K562 (cell line): ENCODE results near the gene AP1S3. TPM values are rescaled to one million over a fixed set of nuclear protein-coding genes. Genes with fewer than 3 reads are reported as not detected.

Experiments
- ATAC-seq: fragments of 200-7000 bp; cut with Tn5 transposase; 3 replicates; pipeline ENCODE4 v1.9.1; 2020; ENCODE audit warnings: moderate library complexity
- BruUV-seq: library from RNA; stranded (reverse); fragments of 400-500 nt; replicated peaks from 2 replicates; lab custom pipeline; 2021; lab: Mats Ljungman, UMichigan
- CTCF ChIA-PET: fragments of 300-600 bp; formaldehyde crosslinking; extraction: SDS; loops from one replicate; lab custom pipeline; 2021; ENCODE audit warnings: low intra/inter-chr PET ratio; lab: Yijun Ruan, JAX
- POLR2A ChIA-PET: fragments of 300-600, 350-650 bp; sonication (Branson Sonifier 250); formaldehyde crosslinking; extraction: SDS; loops from one replicate; lab custom pipeline; 2021; ENCODE audit warnings: antibody characterized with exemption, inconsistent platforms; lab: Yijun Ruan, JAX
- DNase-seq, 4 experiments: peaks; one replicate each; pipeline versions ENCODE4 v3.0.0 to v3.0.0-alpha.2; 2011 to 2018; ENCODE audit warnings: low spot score in 3 of 4, mixed read lengths in 3 of 4; ENCODE audit errors: extremely low read depth in 1 of 4
- FAIRE-seq: peaks from 2 replicates; lab custom pipeline; 2011; peaks lifted over from hg19 to GRCh38; lab: Jason Lieb, UNC
- H2AFZ ChIP-seq: 2 replicates; pipeline ENCODE4 v1.6.0; 2011; ENCODE audit warnings: low read depth, low read length, control low read depth, inconsistent platforms
- H3K27ac ChIP-seq: fragments of 200-600 bp; 3 replicates; pipeline ENCODE4 v1.8.0; 2011; ENCODE audit warnings: low read depth, mild to moderate bottlenecking, control low read depth, inconsistent platforms, low read length, moderate library complexity, mixed read lengths; ENCODE audit errors: extremely low read depth
- H3K27me3 ChIP-seq, 2 experiments: fragments of 300-600 bp in 1 of 2; 2 replicates in 1 of 2; 3 replicates in 1 of 2; pipeline versions ENCODE4 v1.6.0 to v1.8.0; 2011; ENCODE audit warnings: inconsistent platforms in 2 of 2, low read length in 2 of 2, mild to moderate bottlenecking in 1 of 2, mixed read lengths in 1 of 2, moderate library complexity in 1 of 2; ENCODE audit not compliant: control insufficient read depth in 2 of 2, insufficient read depth in 2 of 2
- H3K36me3 ChIP-seq: fragments of 300-600 bp; 3 replicates; pipeline ENCODE4 v1.8.0; 2011; ENCODE audit warnings: mild to moderate bottlenecking, low read length, inconsistent platforms; ENCODE audit not compliant: control insufficient read depth, insufficient read depth
- H3K4me1 ChIP-seq, 2 experiments: fragments of 200-600 bp in 1 of 2; replicated peaks in 1 of 2; 2 replicates in 1 of 2; 3 replicates in 1 of 2; pipeline versions ENCODE4 v1.5.1 to v1.8.0; 2011; ENCODE audit warnings: inconsistent platforms in 2 of 2, low read length in 2 of 2, mild to moderate bottlenecking in 1 of 2, mixed read lengths in 1 of 2, moderate library complexity in 1 of 2; ENCODE audit not compliant: control insufficient read depth in 2 of 2, insufficient read depth in 2 of 2
- H3K4me2 ChIP-seq: 2 replicates; pipeline ENCODE4 v1.6.1; 2011; ENCODE audit warnings: low read length, control low read depth, inconsistent platforms, mixed read lengths; ENCODE audit not compliant: insufficient read depth
- H3K4me3 ChIP-seq: fragments of 200-600 bp; sonication (generic), shearing (Covaris generic); 2 replicates; pipeline ENCODE4 v1.5.1; 2016; ENCODE audit warnings: control low read depth, inconsistent platforms
- H3K79me2 ChIP-seq: fragments of 200-600 bp; 3 replicates; pipeline ENCODE4 v1.8.0; 2011; ENCODE audit warnings: low read length, inconsistent platforms; ENCODE audit not compliant: control insufficient read depth, insufficient read depth
- H3K9ac ChIP-seq, 2 experiments: 2 replicates each; pipeline versions ENCODE4 v1.6.0 to v1.6.1; 2011; ENCODE audit warnings: low read depth in 2 of 2, low read length in 2 of 2, control low read depth in 1 of 2, inconsistent platforms in 1 of 2, mild to moderate bottlenecking in 1 of 2, mixed read lengths in 1 of 2; ENCODE audit not compliant: insufficient read depth in 1 of 2
- H3K9me1 ChIP-seq: one replicate; pipeline ENCODE4 v1.6.0; 2011; ENCODE audit warnings: inconsistent platforms, mild to moderate bottlenecking, low read length, moderate library complexity; ENCODE audit not compliant: control insufficient read depth, insufficient read depth
- H3K9me3 ChIP-seq: replicated peaks from 2 replicates; pipeline ENCODE4 v1.5.1; 2011; ENCODE audit warnings: low read depth, low read length, inconsistent platforms; ENCODE audit not compliant: control insufficient read depth, insufficient read depth
- H4K20me1 ChIP-seq: replicated peaks from 2 replicates; pipeline ENCODE4 v1.6.1; 2011; ENCODE audit warnings: low read length, inconsistent platforms, mixed read lengths; ENCODE audit not compliant: control insufficient read depth, insufficient read depth
- HNRNPK ChIP-seq: fragments of 200-400 bp; formaldehyde crosslinking; IDR thresholded peaks from one replicate; pipeline ENCODE4 v1.6.1; 2018; ENCODE audit warnings: mild to moderate bottlenecking, low read depth, low read length; ENCODE audit not compliant: poor library complexity, severe bottlenecking
- MEF2D ChIP-seq: conservative IDR thresholded peaks from 2 replicates; pipeline ENCODE4 v1.6.1; 2016; ENCODE audit warnings: low read depth, missing genetic modification characterization, missing compliant biosample characterization
- NCOR1 ChIP-seq: fragments of 450-650 bp; IDR thresholded peaks from 2 replicates; pipeline ENCODE4 v1.6.1; 2016; ENCODE audit warnings: mild to moderate bottlenecking, moderate library complexity
- SMAD1 ChIP-seq: fragments of 150-350 bp; IDR thresholded peaks from 2 replicates; pipeline ENCODE4 v1.6.1; 2014; ENCODE audit warnings: low read length, low read depth; ENCODE audit not compliant: partially characterized antibody
- SMARCA5 ChIP-seq: fragments of 450-650 bp; IDR thresholded peaks from 2 replicates; pipeline ENCODE4 v1.6.1; 2016
- THRAP3 ChIP-seq: fragments of 450-650 bp; IDR thresholded peaks from 2 replicates; pipeline ENCODE4 v1.6.1; 2016; ENCODE audit warnings: mild to moderate bottlenecking, inconsistent platforms, borderline replicate concordance
- ZNF551 ChIP-seq: fragments of 250-450 bp; sonication (Bioruptor Pico); IDR thresholded peaks from 2 replicates; pipeline ENCODE4 v1.5.0; 2021; ENCODE audit warnings: mild to moderate bottlenecking, moderate library complexity
- WGBS: fragments of 100-300 bp; shearing (Covaris generic); methylation state at CpG from one replicate; pipeline ENCODE4 v1.1.6; 2016; ENCODE audit warnings: low coverage, mixed read lengths; ENCODE audit not compliant: insufficient coverage; ENCODE audit errors: missing lambda C conversion rate; 5-methylcytosine and 5-hydroxymethylcytosine counted together
- in situ Hi-C: fragments of 300-500 bp; cut with MboI; formaldehyde crosslinking; loops from 4 replicates; pipeline ENCODE4 v1.15.0; 2018; ENCODE audit warnings: inconsistent platforms, mixed read lengths
- intact Hi-C: fragments of 100-400 bp; cut with micrococcal nuclease; formaldehyde crosslinking; loops from 2 replicates; pipeline ENCODE4 v1.14.2; 2022
- polyA plus RNA-seq, 8 experiments: library from polyadenylated mRNA; depleted of rRNA in 4 of 8; stranded (reverse) in 5 of 8; unstranded in 3 of 8; fragments of >200 nt; fragmentation: Nextera tagmentation in 2 of 8; fragmentation: Illumina TruSeq in 1 of 8; extraction: Ambion mirVana in 2 of 8; extraction: Trizol in 1 of 8; gene quantifications; 2 replicates each; pipeline versions ENCODE4 v1.2.1 to v1.2.3, GENCODE V29; 2011 to 2014; ENCODE audit warnings: inconsistent platforms in 1 of 8, missing spikeins in 1 of 8
- total RNA-seq, 7 experiments: library from RNA; depleted of rRNA in 6 of 7; stranded (reverse); fragments of >200 nt in 6 of 7; fragmentation: Illumina TruSeq in 2 of 7; extraction: Trizol in 2 of 7; gene quantifications; 2 replicates each; pipeline versions ENCODE4 v1.2.1 to v1.2.3, GENCODE V29; 2011 to 2021; ENCODE audit warnings: low replicate concordance in 1 of 7

Gene AP1S3
- total and polyA plus RNA-seq, 9 of the 15 experiments (the other 6 are each of a cell fraction or from before 2014, with no cell fraction given) = 0.50 to 3.8 (median 2.1) TPM

GRCh38 chr2:223805008-223805407 lies 32.4 kb downstream of the AP1S3 start:
- Histone ChIP-seq H3K9ac (no peak overlapping the region), H3K36me3 (no peaks in the 10 kb centered on the region), H3K9me1 (no peaks in the 10 kb centered on the region), H3K27me3 (no peaks in the 10 kb centered on the region), H2AFZ (no peak overlapping the region), H4K20me1 (no peaks in the 10 kb centered on the region), H3K27ac (no peak overlapping the region), H3K9me3 (no peaks in the 10 kb centered on the region), H3K79me2 (no peaks in the 10 kb centered on the region), H3K4me1 (no peaks in the 10 kb centered on the region), H3K4me3 (no peak overlapping the region), H3K4me2 (no peak overlapping the region)
- no peak for TF ChIP-seq THRAP3
- TF ChIP-seq ZNF551 (CRISPR knock-in tag) = no peak
- TF ChIP-seq MEF2D = no peak
- no peak for TF ChIP-seq SMARCA5
- TF ChIP-seq SMAD1 = no peak
- TF ChIP-seq HNRNPK = no peak
- no peak for TF ChIP-seq NCOR1
- DNase-seq = no peak
- ChIA-PET POLR2A (interaction anchor here (0.6 kb wide), 1 partner anchor 17 kb away, joined by 3 read pairs; no protein-coding TSS in a partner anchor), CTCF (no interaction called here)
- no peak for ATAC-seq
- no TSS peak for BruUV-seq
- WGBS = 8% methylated on average over 8 of the region's 8 CpGs
- FAIRE-seq = no peak
- intact Hi-C loops (no loop called here), in situ Hi-C loops (loop anchor here (25.0 kb wide), 1 partner anchor 843 kb away; no protein-coding TSS in a partner anchor)

- WGBS = 9% methylated on average over 5 of the region's 5 CpGs
- intact Hi-C loops = no loop called here
- FAIRE-seq (no peak), ATAC-seq (no peak), DNase-seq (no peak)
- ChIA-PET CTCF (no interaction called here), POLR2A (interaction anchor here (0.6 kb wide), 1 partner anchor 310 kb away, joined by 3 read pairs; no protein-coding TSS in a partner anchor)
- no TSS peak for BruUV-seq
- Histone ChIP-seq H3K79me2 (no peaks in the 10 kb centered on the region), H4K20me1 (no peaks in the 10 kb centered on the region), H2AFZ (no peak overlapping the region), H3K27ac (no peak overlapping the region), H3K9ac (no peak overlapping the region), H3K9me3 (no peaks in the 10 kb centered on the region), H3K4me3 (no peak overlapping the region), H3K9me1 (no peaks in the 10 kb centered on the region), H3K27me3 (no peaks in the 10 kb centered on the region), H3K4me2 (no peak overlapping the region), H3K4me1 (no peaks in the 10 kb centered on the region), H3K36me3 (no peaks in the 10 kb centered on the region)
- no peak for TF ChIP-seq MEF2D
- in situ Hi-C loops = loop anchor here (25.0 kb wide), 1 partner anchor 839 kb away; no protein-coding TSS in a partner anchor
Observed at GRCh38 chr2:223801736-223802135, 35.6 kb downstream of the AP1S3 start.
